IgD-negative memory B cell (primary cell): Measurements from ENCODE around the gene ELF1. TPM values are rescaled to one million over a fixed set of nuclear protein-coding genes. Genes with fewer than 3 reads are reported as not detected.

Experiments used
- H3K27ac Mint-ChIP-seq, 3 donors: one replicate each; pipeline ENCODE4 v1.8.0; 2020 to 2022; ENCODE audit warnings: mild to moderate bottlenecking in 3 of 3, mixed read lengths in 3 of 3, moderate library complexity in 1 of 3
- H3K27me3 Mint-ChIP-seq: one replicate; pipeline ENCODE4 v1.8.0; 2021; ENCODE audit warnings: mixed read lengths
- H3K36me3 Mint-ChIP-seq: one replicate; pipeline ENCODE4 v1.8.0; 2020; ENCODE audit warnings: mild to moderate bottlenecking, mixed read lengths
- H3K4me1 Mint-ChIP-seq, 3 donors: one replicate each; pipeline ENCODE4 v1.8.0; 2020 to 2022; ENCODE audit warnings: mixed read lengths in 3 of 3, mild to moderate bottlenecking in 1 of 3
- H3K4me3 Mint-ChIP-seq, 4 donors: one replicate each; pipeline ENCODE4 v1.8.0; 2020 to 2022; ENCODE audit warnings: mild to moderate bottlenecking in 4 of 4, mixed read lengths in 4 of 4, moderate library complexity in 3 of 4
- H3K9me3 Mint-ChIP-seq, 3 donors: one replicate each; pipeline ENCODE4 v1.8.0; 2020 to 2021; ENCODE audit warnings: mixed read lengths in 3 of 3, mild to moderate bottlenecking in 1 of 3
- polyA plus RNA-seq: library from polyadenylated mRNA; unstranded; fragments of 300-500 nt; fragmentation: Illumina TruSeq; gene quantifications from one replicate; pipeline ENCODE4 v1.2.3, GENCODE V29; 2021

The ELF1 gene
- 148 TPM for polyA plus RNA-seq

DNA sequence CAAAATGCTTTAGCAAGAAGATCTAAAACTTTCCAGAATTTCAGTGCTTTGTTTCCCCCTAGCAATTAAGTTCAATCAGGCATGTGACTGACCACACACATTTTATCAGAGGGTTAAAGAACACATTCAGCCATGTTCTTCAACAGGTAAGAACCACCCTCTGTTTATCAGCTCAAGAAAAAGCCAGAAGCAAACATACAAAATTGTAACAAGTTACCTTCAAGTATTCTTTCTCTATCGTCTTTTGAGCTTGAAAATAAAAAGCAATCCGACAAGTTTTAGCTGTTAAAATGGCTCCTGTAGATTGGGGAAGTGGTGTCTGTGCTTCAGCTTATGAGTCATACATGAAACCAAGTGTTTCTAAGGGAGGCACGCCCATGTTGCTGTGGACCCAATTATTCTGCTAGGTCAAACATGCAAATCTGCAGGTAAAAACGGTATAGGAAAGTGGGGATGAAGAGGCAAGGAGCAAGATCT is at the start of gene ELF1:
Gene ELF1, minus strand, starts transcription at position 306 of the 477 bp plus-strand sequence. CDS start 37,262 bp downstream, outside the sequence.
- H3K36me3 Mint-ChIP-seq: peaks cover 5% of the 10 kb centered on the region
- peaks cover 30 to 45% (median 39%) of the 10 kb centered on the region in 3 donors for H3K4me1 Mint-ChIP-seq
- H3K27me3 Mint-ChIP-seq: no peaks in the 10 kb centered on the region
- H3K4me3 Mint-ChIP-seq: peak within 1 kb of the TSS; percentile 81 to 97 (median 94)
- H3K9me3 Mint-ChIP-seq: no peaks in the 10 kb centered on the region
- peak within 1 kb of the TSS; percentile 83 to 100 (median 96) for H3K27ac Mint-ChIP-seq

DNA sequence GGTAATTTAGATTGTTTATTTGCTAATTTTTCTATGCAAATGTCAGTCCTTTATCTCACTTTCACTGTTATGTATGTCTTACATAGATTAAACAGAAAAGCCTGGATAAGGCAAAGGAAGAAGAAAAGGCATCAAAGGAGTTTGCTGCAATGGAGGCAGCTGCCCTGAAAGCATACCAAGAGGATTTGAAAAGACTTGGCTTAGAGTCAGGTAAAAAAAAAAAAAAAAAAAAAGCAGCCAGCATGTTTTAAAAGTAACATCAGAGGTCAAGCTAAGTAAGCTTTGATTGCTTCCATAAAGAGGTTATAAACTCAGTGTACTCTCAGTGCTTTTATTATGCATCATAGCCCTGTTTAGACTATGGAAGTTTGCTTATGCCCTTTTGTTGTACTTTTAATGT is 46.0 kb upstream of the ELF1 start:
- peak overlapping the region in 1 of 3 donors; percentile 64 for H3K27ac Mint-ChIP-seq
- peaks cover 5% of the 10 kb centered on the region for H3K27me3 Mint-ChIP-seq
- peak overlapping the region in 1 of 4 donors; percentile 32 for H3K4me3 Mint-ChIP-seq

DNA sequence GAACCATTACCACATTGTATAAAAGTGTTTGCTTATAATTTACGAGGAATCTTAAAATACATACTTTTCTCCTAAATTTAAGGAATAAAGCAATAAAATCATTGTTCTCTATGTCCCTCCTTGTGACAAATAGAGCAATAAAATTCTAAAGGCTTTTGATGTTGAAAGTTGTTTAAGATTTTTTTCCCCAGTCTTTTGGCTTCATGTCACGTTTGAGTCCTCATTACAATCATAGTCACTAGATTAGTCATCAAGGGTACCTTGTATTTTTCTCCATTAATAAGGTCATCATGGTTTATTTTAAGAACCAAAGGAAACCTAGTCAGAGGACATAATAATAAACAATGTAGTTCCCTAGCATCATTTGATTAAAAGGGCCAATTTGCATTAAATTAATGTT is 45.4 kb upstream of the ELF1 start:
- Mint-ChIP-seq H3K9me3 (peaks cover 0 to 9% (median 0%) of the 10 kb centered on the region in 3 donors), H3K36me3 (peaks cover 6% of the 10 kb centered on the region), H3K27me3 (peaks cover 5% of the 10 kb centered on the region), H3K4me1 (peaks cover 11 to 34% (median 12%) of the 10 kb centered on the region in 3 donors), H3K27ac (peak overlapping the region in 1 of 3 donors; percentile 85), H3K4me3 (peak overlapping the region in 1 of 4 donors; percentile 99)

More for the DNA sequence above, 46.0 kb upstream of the ELF1 start:
- H3K9me3 Mint-ChIP-seq: peaks cover 0 to 9% (median 0%) of the 10 kb centered on the region in 3 donors
- H3K36me3 Mint-ChIP-seq: peaks cover 6% of the 10 kb centered on the region
- peaks cover 7 to 29% (median 9%) of the 10 kb centered on the region in 3 donors for H3K4me1 Mint-ChIP-seq

DNA sequence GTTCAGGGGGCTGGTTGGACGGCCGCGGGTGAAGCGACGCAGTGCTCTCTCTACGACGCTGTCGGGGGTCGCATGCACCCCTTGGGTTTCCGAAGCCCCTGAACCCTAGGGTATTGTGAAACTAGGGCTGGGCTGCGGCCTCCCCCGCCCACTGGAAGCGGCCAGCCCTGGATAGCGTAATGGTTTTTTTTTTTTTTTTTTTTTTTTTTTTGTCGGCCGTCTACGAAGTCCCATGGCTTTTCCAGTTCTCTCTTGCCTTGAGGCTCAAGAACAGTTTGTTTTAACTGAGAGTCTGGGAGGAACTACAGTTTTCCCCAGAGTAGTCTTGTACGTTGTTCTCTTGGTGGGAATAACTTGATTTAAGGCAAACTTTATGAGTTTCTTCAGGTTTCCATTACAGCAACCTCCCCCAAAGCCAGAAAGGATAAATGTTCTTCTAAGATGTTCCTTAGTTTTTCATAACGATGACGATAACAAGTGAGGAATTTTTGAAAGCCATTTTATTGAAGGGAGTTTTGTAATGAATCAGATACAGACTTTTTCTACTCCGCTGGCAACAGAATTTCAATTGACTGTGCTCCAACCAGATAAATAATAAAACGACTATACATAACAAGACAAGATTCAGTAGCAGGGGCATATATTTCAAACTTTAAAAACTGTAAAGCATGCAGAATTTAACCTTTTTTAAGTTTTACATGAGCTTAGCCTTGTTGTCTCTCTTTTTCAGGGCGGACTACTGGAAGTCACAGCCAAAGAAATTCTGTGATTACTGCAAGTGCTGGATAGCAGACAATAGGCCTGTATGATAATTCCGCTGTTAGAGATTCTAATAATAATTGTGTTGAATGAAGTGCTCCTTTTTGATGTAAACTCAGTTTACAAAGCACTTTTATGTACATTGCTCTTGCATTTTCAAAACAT is 43.1 kb upstream of the ELF1 start:
- peaks cover 19 to 45% (median 22%) of the 10 kb centered on the region in 3 donors for H3K4me1 Mint-ChIP-seq
- H3K27me3 Mint-ChIP-seq: peaks cover 5% of the 10 kb centered on the region
- H3K4me3 Mint-ChIP-seq: peak overlapping the region; percentile 99 to 100 (median 100)
- H3K9me3 Mint-ChIP-seq: peaks cover 0 to 9% (median 0%) of the 10 kb centered on the region in 3 donors
- H3K36me3 Mint-ChIP-seq: peaks cover 6% of the 10 kb centered on the region
- H3K27ac Mint-ChIP-seq: peak overlapping the region; percentile 100

DNA sequence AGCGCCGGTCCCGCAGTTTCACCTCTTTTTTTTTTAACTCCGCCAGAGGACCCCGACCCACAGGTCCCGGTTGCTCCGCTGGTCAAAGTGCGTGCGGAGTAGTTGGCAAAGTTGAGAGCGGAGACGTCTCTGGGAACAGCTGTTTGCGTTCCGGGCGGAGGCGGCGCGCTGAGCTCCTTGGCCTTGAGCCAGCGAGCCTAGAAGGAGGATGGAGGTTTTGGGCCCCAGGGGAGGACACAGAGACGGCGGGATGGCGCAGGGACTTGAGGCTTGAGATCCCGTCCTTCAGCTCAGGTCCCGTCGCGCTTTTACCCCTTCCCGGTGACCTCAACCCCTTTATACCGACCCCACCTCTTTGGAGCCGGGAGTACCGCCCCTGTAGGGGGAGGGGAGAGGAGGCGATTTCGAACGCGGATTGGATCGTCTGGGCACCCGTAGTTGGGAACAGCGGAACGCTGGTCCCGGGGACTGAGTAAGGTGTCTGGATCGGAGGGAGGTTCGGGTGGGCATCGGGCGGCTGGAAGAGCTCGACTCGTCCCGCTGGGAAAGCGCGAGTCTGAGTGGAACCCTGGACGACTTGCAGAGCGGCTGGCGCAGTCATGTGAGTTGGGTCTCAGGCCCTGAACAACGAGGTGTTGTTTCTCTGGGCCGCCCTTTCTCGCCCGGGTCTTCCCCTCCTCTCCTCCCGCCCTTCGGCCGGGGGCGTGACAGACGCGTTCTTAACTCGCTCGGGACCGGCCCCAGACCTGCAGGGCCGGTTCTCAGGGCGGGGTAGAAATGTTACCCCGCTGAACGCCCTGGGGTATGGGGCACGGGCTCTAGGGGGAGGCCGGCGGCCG is 42.2 kb upstream of the ELF1 start, which contains the start of gene WBP4:
Gene WBP4, plus strand, starts transcription at position 435 of the 839 bp plus-strand sequence. Its CDS starts 165 bp downstream, at position 600.
- Mint-ChIP-seq H3K4me3 (peak within 1 kb of the TSS; percentile 99 to 100 (median 100)), H3K9me3 (peaks cover 0 to 9% (median 0%) of the 10 kb centered on the region in 3 donors), H3K27ac (peak within 1 kb of the TSS; percentile 100), H3K36me3 (peaks cover 6% of the 10 kb centered on the region), H3K4me1 (peaks cover 21 to 48% (median 27%) of the 10 kb centered on the region in 3 donors), H3K27me3 (peaks cover 5% of the 10 kb centered on the region)

DNA sequence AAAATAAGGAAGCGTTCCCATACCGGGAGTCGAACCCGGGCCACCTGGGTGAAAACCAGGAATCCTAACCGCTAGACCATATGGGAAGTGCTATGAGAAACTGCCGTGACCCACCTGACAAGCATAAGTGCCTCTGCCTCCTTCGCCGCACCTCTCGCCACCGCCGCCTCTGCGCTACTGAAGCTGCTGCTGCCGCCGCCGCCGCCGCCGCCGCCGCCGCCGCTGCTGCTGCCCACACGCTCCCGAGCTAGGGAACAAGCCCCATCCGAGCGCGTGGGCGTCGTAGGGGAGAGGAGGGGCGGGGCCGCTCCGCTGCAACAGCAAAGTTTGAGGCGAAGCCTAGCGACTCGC is 41.6 kb upstream of the ELF1 start:
- peaks cover 5% of the 10 kb centered on the region for H3K27me3 Mint-ChIP-seq
- H3K36me3 Mint-ChIP-seq: peaks cover 6% of the 10 kb centered on the region
- H3K27ac Mint-ChIP-seq: peak overlapping the region; percentile 100
- peaks cover 21 to 52% (median 30%) of the 10 kb centered on the region in 3 donors for H3K4me1 Mint-ChIP-seq
- peaks cover 0 to 9% (median 0%) of the 10 kb centered on the region in 3 donors for H3K9me3 Mint-ChIP-seq
- H3K4me3 Mint-ChIP-seq: peak overlapping the region; percentile 99 to 100 (median 100)

DNA sequence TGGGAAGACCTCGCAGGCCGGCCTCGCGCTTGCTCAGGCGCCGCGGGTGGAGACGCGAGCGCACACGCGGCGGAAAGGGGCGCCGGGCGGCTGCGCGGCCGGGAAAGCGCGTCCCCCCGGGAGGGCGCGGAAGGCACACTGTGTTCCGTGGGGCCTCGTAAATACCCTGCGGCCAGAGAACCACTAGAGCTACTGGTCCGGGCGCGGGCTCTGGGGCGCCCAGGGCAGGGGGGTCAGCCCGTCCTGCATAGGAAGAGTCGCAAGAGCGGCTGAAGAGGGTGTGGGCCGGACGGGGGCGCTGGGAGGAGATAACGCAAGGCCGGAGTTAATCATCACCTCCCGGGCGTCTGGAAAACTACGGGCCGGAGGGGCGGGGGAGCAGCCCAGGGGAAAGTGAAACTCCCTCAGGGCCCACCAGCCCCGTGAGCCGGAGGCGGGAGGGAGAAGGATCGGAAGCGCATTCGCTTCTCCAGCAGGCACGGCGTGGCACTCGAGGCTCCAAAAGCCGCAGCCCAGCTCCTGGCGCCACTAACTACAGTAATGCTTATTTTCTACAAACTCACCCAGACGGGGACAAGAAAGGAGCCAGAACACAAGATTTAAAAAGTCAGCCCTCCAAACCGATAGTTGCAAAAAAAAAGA is 41.1 kb upstream of the ELF1 start:
- Mint-ChIP-seq H3K4me3 (peak overlapping the region; percentile 99 to 100 (median 100)), H3K27me3 (peaks cover 5% of the 10 kb centered on the region), H3K4me1 (peaks cover 22 to 55% (median 32%) of the 10 kb centered on the region in 3 donors), H3K9me3 (peaks cover 0 to 9% (median 0%) of the 10 kb centered on the region in 3 donors), H3K36me3 (peaks cover 6% of the 10 kb centered on the region), H3K27ac (peak overlapping the region; percentile 100)

DNA sequence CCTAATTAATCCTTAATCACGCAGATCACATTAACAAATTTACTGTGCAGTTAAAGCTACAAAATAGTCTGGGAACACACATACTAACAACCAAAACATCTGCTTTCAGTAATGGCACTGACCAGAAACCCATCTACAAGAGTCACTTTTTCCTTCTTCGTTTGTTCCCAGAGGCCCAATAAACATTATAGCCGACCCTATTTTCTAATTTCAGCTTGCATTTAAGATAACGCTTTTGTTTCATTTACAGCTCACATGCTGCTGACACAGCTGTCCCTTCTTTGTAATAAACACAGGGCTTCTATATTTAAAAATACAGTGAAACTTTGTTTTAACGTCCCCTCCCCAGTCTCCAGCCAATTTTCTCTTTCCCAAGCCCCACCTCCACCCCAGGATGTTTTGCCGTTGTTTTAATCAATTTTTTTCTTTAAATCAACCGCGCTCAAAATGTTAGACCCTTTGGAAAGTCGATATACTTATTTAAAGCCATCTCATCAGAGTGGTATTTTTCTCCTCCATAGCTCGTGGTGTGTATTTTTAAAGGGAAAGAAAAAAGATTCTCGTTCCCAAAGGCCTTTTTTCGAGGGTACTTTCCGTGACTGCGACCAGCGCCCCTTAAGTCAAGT is 40.5 kb upstream of the ELF1 start:
- H3K4me1 Mint-ChIP-seq: peaks cover 27 to 61% (median 39%) of the 10 kb centered on the region in 3 donors
- H3K36me3 Mint-ChIP-seq: peaks cover 6% of the 10 kb centered on the region
- peak overlapping the region in 2 of 3 donors; percentile 100 for H3K27ac Mint-ChIP-seq
- H3K9me3 Mint-ChIP-seq: peaks cover 0 to 9% (median 0%) of the 10 kb centered on the region in 3 donors
- H3K27me3 Mint-ChIP-seq: peaks cover 5% of the 10 kb centered on the region
- H3K4me3 Mint-ChIP-seq: peak overlapping the region; percentile 99 to 100 (median 100)

DNA sequence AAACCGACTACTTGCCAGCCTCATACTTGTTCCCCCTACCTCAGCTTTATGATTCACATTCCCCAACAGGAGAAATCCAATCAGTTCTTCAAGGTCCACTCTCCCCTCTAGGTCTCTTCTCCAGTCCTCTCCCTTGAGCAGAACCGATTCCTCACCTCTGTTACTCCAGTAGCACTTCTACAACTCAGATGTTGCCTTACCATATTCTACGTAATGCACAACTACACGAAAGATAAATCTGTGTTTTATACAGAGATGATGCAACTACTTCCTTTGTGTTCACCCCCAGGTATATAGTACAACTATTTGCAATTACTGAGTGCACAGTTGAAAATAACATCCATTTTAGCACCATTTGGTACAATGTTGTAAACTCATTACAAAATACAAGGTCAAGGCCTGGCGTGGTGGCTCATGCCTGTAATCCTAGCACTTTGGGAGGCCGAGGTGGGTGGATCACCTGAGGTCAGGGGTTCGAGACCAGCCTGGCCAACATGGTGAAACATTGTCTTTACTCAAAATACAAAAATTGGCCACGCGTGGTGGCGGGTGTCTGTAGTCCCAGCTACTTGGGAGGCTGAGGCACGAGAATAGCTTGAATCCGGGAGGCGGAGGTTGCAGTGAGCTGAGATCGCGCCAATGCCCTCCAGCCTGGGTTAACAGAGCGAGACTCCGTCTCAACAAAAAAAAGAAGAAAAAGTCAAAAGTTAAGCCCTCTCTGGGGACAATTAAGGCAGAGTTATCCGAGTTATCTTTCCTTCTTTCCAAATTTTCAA is 39.4 kb upstream of the ELF1 start:
- peaks cover 0 to 9% (median 0%) of the 10 kb centered on the region in 3 donors for H3K9me3 Mint-ChIP-seq
- peaks cover 5% of the 10 kb centered on the region for H3K36me3 Mint-ChIP-seq
- H3K4me1 Mint-ChIP-seq: peaks cover 37 to 65% (median 47%) of the 10 kb centered on the region in 3 donors
- peak overlapping the region in 3 of 4 donors; percentile 38 to 99 (median 67) for H3K4me3 Mint-ChIP-seq
- peaks cover 5% of the 10 kb centered on the region for H3K27me3 Mint-ChIP-seq
- peak overlapping the region in 2 of 3 donors; percentile 17 to 100 for H3K27ac Mint-ChIP-seq

DNA sequence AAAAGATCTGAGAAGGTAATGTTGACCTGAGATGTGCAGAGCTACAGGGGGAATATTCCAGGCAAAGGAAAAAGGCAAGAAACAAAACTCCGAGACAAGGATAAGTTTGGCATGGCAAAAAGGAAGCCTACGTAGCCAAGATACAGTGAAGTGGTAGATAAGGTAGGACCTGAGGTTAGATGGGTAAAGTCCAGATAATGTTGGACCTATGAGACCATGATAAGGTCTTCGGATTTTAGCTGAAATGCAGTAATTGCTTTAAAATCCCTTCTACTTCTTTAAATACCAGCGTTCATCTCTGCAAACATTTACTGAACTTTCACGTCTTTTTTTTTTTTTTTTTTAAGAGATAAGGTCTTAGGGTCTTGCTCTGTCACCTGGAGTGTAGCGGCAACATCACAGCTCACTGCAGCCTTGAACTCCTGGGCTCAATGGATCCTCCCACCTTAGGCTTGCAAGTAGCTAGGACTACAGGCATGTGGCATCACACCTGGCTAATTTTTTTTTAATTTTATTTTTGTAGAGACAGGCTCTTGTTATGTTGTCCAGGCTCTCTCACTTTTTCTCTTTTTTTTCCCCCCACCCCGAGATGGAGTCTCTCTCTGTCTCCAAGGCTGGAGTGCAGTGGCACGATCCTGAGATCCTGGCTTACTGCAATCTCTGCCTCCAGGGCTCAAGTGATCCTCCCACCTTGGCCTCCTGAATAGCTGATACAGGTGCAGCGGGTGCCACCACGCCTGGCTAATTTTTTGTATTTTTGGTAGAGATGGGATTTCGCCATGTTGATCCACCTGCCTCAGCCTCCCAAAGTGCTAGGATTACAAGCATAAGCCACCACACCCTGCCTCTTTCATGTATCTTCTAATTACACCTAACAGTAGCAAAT is 38.0 kb upstream of the ELF1 start:
- Mint-ChIP-seq H3K4me1 (peaks cover 37 to 64% (median 44%) of the 10 kb centered on the region in 3 donors), H3K27ac (peak overlapping the region in 1 of 3 donors; percentile 52), H3K9me3 (peaks cover 0 to 9% (median 0%) of the 10 kb centered on the region in 3 donors), H3K27me3 (peaks cover 5% of the 10 kb centered on the region), H3K36me3 (peaks cover 5% of the 10 kb centered on the region), H3K4me3 (peak overlapping the region in 1 of 4 donors; percentile 60)

DNA sequence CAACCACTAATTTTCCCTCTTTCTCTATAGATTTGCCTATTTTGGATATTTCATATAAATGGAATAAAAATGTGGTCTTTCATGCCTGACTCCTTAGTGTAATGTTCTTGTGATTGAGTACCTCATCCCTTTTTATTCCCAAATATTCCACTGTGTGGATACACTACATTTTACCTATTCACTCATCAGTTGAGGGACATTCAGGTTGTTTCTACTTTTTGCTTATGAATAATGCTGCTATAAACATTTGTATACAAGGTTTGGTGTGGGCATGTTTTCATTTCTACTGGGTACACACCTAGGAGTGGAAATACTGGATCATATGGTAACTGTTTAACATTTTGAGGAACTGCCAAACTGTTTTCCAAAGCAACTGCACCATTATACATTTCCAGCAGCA is 37.1 kb upstream of the ELF1 start:
- Mint-ChIP-seq H3K4me1 (peaks cover 37 to 58% (median 45%) of the 10 kb centered on the region in 3 donors), H3K36me3 (peaks cover 2% of the 10 kb centered on the region), H3K4me3 (peak overlapping the region in 1 of 4 donors; percentile 60), H3K27me3 (peaks cover 2% of the 10 kb centered on the region), H3K27ac (peak overlapping the region; percentile 3 to 52 (median 16)), H3K9me3 (peaks cover 0 to 8% (median 0%) of the 10 kb centered on the region in 3 donors)
